Peyer's patch (tissue), 4 donors: ENCODE data around the gene PALB2.

ENCODE experiments used
- CTCF ChIP-seq, 6 experiments: fragments of 450-650 bp in 4 of 6; fragments of 200-600 bp in 2 of 6; sonication (generic) in 1 of 6; IDR thresholded peaks; one replicate each; pipeline ENCODE4 v1.5.1; 2017 to 2019; ENCODE audit warnings: antibody characterized with exemption in 6 of 6, mild to moderate bottlenecking in 3 of 6, moderate library complexity in 1 of 6
- POLR2A ChIP-seq, 2 donors: fragments of 450-650 bp; IDR thresholded peaks; one replicate each; pipeline ENCODE4 v1.5.1; 2017; ENCODE audit warnings: antibody characterized with exemption in 2 of 2, mild to moderate bottlenecking in 2 of 2, moderate library complexity in 2 of 2

- no peak for TF ChIP-seq CTCF (IDR thresholded peaks at IDR 0.05)
- no peak for TF ChIP-seq POLR2A (IDR thresholded peaks at IDR 0.05)
Measured at GRCh38 chr16:23683487-23683886, 42.4 kb upstream of the PALB2 start.
